ENCODE data around the gene ATP5ME.
A peak's percentile ranks its signal among the peaks of the same experiment; 100 is the strongest.

DNA sequence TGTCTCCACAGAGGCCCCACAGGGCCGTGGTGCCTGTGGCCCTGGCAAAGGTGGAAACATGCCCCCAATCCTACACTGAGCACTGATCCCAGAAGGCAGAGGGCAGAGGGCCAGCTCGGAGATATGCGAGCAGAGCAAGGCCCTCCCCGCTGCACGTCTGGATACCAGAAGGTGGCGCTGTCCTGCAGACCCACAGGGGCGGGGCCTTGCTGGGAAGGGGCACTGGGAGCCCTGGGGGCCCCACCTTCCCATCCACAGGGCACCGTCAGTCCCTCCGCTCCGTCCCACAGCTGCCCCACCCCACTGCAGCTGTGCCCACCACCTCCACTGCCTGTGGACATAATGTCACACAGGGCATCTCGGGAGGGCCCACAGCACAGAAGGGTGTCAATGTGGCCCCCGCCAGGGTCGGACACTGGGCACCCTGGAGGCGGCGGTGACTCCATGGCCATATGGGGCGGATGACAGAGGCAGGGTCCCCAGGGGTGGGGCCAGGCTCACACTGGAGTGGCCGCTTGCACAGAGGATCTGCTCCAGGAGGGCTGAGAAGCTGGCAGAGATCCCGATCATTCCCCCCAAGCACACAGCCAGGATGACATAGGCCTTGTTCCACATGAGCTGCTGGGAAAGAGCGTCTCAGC, 10.0 kb upstream of the ATP5ME start:
- TF ChIP-seq, protein P1, sequence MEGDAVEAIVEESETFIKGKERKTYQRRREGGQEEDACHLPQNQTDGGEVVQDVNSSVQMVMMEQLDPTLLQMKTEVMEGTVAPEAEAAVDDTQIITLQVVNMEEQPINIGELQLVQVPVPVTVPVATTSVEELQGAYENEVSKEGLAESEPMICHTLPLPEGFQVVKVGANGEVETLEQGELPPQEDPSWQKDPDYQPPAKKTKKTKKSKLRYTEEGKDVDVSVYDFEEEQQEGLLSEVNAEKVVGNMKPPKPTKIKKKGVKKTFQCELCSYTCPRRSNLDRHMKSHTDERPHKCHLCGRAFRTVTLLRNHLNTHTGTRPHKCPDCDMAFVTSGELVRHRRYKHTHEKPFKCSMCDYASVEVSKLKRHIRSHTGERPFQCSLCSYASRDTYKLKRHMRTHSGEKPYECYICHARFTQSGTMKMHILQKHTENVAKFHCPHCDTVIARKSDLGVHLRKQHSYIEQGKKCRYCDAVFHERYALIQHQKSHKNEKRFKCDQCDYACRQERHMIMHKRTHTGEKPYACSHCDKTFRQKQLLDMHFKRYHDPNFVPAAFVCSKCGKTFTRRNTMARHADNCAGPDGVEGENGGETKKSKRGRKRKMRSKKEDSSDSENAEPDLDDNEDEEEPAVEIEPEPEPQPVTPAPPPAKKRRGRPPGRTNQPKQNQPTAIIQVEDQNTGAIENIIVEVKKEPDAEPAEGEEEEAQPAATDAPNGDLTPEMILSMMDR (IDR thresholded peaks at IDR 0.05), result peak; percentile 72 to 84 (median 76)
- TF ChIP-seq POLR2A (IDR thresholded peaks at IDR 0.05), result no peak
